ENCODE data around the gene SIRT4.

SIRT4 gene

GRCh38 chr12:120346681-120347080 is 44.6 kb downstream of the SIRT4 start:
- no peak for DNase-seq (ENCODE audit: low read depth)

DNA sequence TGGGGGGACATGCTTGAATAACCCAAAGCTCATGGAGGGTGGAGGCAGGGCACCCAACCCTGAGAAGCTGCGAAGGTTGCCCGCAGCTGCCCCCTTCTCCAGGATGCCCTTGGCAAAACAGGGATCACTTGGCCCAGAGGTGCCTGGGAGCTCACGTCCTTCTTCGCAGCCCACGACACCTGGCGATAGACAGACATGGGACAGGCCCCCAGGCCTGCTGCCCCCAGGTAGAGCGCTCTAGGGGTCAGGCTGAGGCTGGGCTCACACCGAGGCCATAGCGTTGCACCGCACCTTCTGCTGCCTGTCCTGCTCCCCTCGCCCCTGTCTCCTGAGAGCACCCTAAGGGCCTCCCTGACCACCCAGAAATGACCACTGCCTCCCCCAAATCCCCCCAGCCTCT is 45.6 kb downstream of the SIRT4 start:
- no peak overlapping the region for H3K4me3 ChIP-seq (ENCODE audit: low read depth, low read length)
- TF ChIP-seq CTCF (IDR thresholded peaks at IDR 0.05; ENCODE audit: low read depth, low read length) (no peak), MAX (IDR thresholded peaks at IDR 0.05; ENCODE audit: low read depth, low read length) (no peak), MYC (IDR thresholded peaks at IDR 0.05; ENCODE audit: low read depth, low read length) (no peak), POLR2A (IDR thresholded peaks at IDR 0.05; ENCODE audit: extremely low read depth, insufficient read length) (no peak)

More at GRCh38 chr12:120346681-120347080, 44.6 kb downstream of the SIRT4 start:
- H3K4me3 ChIP-seq (ENCODE audit: low read depth, low read length) = no peak overlapping the region
- TF ChIP-seq MYC (IDR thresholded peaks at IDR 0.05; ENCODE audit: low read depth, low read length) = no peak
- TF ChIP-seq MAX (IDR thresholded peaks at IDR 0.05; ENCODE audit: low read depth, low read length) = no peak
- no peak for TF ChIP-seq CTCF (IDR thresholded peaks at IDR 0.05; ENCODE audit: low read depth, low read length)
- TF ChIP-seq POLR2A (IDR thresholded peaks at IDR 0.05; ENCODE audit: extremely low read depth, insufficient read length) = no peak

GRCh38 chr12:120350576-120351350 is 48.6 kb downstream of the SIRT4 start:
- H3K4me3 ChIP-seq (ENCODE audit: low read depth, low read length) = no peak overlapping the region
- no peak for TF ChIP-seq POLR2A (IDR thresholded peaks at IDR 0.05; ENCODE audit: extremely low read depth, insufficient read length)
- no peak for TF ChIP-seq MAX (IDR thresholded peaks at IDR 0.05; ENCODE audit: low read depth, low read length)
- no peak for TF ChIP-seq MYC (IDR thresholded peaks at IDR 0.05; ENCODE audit: low read depth, low read length)
- TF ChIP-seq CTCF (IDR thresholded peaks at IDR 0.05; ENCODE audit: low read depth, low read length) = no peak
- no peak for DNase-seq (ENCODE audit: low read depth)

More for the DNA sequence above, 45.6 kb downstream of the SIRT4 start:
- no peak for DNase-seq (ENCODE audit: low read depth)

GRCh38 chr12:120352117-120352516 is 50.0 kb downstream of the SIRT4 start:
- DNase-seq (ENCODE audit: low read depth) = no peak
- TF ChIP-seq POLR2A (IDR thresholded peaks at IDR 0.05; ENCODE audit: extremely low read depth, insufficient read length) (no peak), CTCF (IDR thresholded peaks at IDR 0.05; ENCODE audit: low read depth, low read length) (no peak), MAX (IDR thresholded peaks at IDR 0.05; ENCODE audit: low read depth, low read length) (no peak), MYC (IDR thresholded peaks at IDR 0.05; ENCODE audit: low read depth, low read length) (no peak)
- H3K4me3 ChIP-seq (ENCODE audit: low read depth, low read length) = no peak overlapping the region

DNA sequence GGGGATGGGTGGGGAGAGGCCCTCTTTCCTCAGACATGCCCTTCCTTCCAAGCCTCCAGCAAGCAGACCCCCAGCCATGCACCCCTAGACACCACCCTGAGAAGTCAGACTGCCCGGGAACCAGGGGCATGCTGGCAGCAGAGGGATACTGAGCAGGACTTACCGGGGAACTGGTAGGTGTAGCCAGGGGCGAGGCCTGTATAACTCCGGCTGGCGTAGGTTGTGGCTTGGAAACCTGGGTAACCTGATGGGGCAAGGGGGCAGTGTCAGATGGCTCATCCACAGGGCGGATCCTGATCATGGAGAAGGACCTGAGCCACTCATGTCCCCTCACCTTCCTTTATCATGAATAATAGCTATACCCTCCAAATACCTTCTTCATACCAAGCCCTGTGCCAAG is 51.0 kb downstream of the SIRT4 start:
- no peak overlapping the region for H3K4me3 ChIP-seq (ENCODE audit: low read depth, low read length)
- DNase-seq (ENCODE audit: low read depth) = no peak
- TF ChIP-seq MAX (IDR thresholded peaks at IDR 0.05; ENCODE audit: low read depth, low read length) (no peak), POLR2A (IDR thresholded peaks at IDR 0.05; ENCODE audit: extremely low read depth, insufficient read length) (no peak), MYC (IDR thresholded peaks at IDR 0.05; ENCODE audit: low read depth, low read length) (no peak), CTCF (IDR thresholded peaks at IDR 0.05; ENCODE audit: low read depth, low read length) (no peak)
